HFFc6 (cell line): ENCODE results near the gene LPAR6. TPM values are rescaled to one million over a fixed set of nuclear protein-coding genes. Genes with fewer than 3 reads are reported as not detected.

Experiments
- DNase-seq: peaks from one replicate; pipeline ENCODE4 v3.0.0-alpha.2; 2018
- H3K27ac Mint-ChIP-seq: 2 replicates; pipeline ENCODE4 v1.8.0; 2020; ENCODE audit warnings: mild to moderate bottlenecking, mixed read lengths
- H3K27me3 Mint-ChIP-seq: 2 replicates; pipeline ENCODE4 v1.8.0; 2021; ENCODE audit warnings: mild to moderate bottlenecking, moderate library complexity, mixed read lengths; ENCODE audit not compliant: insufficient read depth
- H3K36me3 Mint-ChIP-seq: 2 replicates; pipeline ENCODE4 v1.8.0; 2021; ENCODE audit warnings: low read depth, mixed read lengths
- H3K4me1 Mint-ChIP-seq: 2 replicates; pipeline ENCODE4 v1.8.0; 2020; ENCODE audit warnings: low read depth, mixed read lengths
- H3K4me3 Mint-ChIP-seq: 2 replicates; pipeline ENCODE4 v1.8.0; 2020; ENCODE audit warnings: mild to moderate bottlenecking, moderate library complexity, mixed read lengths
- H3K9me3 Mint-ChIP-seq: 2 replicates; pipeline ENCODE4 v1.8.0; 2020; ENCODE audit warnings: mild to moderate bottlenecking, mixed read lengths
- total RNA-seq, 6 experiments: library from RNA; stranded (reverse); fragmentation: NEBNext Ultra II Directional; extraction: Animal tissue kit (Norgen Biotek cat#: 25700); gene quantifications; 2 replicates in 1 of 6; 3 replicates in 5 of 6; pipeline ENCODE4 v1.2.3, GENCODE V29; 2021
- TF ChIP-seq, protein P1 (sequence below): fragments of 200-600 bp; sonication (generic); IDR thresholded peaks from 2 replicates; pipeline ENCODE4 v1.5.0; 2021; ENCODE audit warnings: antibody characterized with exemption, mild to moderate bottlenecking

Gene LPAR6
- total RNA-seq, 6 experiments from 2014 or later = 4.8 to 6.7 (median 5.7) TPM

DNA sequence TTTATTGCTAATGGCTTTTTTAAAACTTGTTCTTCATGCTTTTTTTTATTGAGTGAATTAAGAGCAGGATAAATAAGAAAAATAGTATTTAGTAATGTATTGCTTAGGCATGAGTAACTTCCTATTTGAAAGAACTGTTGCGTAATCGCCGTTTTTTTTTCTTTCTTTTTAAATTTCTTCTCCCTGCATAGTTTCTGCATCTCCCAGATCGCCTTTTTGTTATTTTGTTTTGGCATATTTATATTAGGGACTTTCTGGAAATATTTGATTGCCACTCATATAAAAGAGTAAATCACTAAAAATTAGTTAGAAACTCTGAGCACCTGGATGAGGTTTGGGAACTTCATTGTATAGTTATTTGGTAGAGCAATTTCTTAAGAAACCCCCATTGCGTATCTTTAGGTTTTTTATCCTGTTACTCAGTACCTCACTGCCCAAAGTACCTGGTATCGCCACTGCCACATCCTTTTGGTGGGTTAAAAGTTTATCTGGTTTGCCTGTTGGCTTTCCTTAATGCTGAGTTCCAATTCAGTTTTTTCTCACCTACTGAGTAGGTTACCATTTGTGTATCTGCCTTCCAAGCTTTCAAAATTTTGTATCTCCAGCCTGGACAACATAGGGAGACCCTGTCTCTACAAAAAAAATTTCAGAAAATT is 36.2 kb upstream of the LPAR6 start:
- peaks cover 46% of the 10 kb centered on the region for H3K36me3 Mint-ChIP-seq
- H3K27ac Mint-ChIP-seq = peak overlapping the region; percentile 65
- TF ChIP-seq, protein P1, sequence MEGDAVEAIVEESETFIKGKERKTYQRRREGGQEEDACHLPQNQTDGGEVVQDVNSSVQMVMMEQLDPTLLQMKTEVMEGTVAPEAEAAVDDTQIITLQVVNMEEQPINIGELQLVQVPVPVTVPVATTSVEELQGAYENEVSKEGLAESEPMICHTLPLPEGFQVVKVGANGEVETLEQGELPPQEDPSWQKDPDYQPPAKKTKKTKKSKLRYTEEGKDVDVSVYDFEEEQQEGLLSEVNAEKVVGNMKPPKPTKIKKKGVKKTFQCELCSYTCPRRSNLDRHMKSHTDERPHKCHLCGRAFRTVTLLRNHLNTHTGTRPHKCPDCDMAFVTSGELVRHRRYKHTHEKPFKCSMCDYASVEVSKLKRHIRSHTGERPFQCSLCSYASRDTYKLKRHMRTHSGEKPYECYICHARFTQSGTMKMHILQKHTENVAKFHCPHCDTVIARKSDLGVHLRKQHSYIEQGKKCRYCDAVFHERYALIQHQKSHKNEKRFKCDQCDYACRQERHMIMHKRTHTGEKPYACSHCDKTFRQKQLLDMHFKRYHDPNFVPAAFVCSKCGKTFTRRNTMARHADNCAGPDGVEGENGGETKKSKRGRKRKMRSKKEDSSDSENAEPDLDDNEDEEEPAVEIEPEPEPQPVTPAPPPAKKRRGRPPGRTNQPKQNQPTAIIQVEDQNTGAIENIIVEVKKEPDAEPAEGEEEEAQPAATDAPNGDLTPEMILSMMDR = no peak
- peaks cover 57% of the 10 kb centered on the region for H3K4me1 Mint-ChIP-seq
- no peaks in the 10 kb centered on the region for H3K27me3 Mint-ChIP-seq
- peak; percentile 50 for DNase-seq
- peak overlapping the region; percentile 78 for H3K4me3 Mint-ChIP-seq
- peaks cover 31% of the 10 kb centered on the region for H3K9me3 Mint-ChIP-seq

DNA sequence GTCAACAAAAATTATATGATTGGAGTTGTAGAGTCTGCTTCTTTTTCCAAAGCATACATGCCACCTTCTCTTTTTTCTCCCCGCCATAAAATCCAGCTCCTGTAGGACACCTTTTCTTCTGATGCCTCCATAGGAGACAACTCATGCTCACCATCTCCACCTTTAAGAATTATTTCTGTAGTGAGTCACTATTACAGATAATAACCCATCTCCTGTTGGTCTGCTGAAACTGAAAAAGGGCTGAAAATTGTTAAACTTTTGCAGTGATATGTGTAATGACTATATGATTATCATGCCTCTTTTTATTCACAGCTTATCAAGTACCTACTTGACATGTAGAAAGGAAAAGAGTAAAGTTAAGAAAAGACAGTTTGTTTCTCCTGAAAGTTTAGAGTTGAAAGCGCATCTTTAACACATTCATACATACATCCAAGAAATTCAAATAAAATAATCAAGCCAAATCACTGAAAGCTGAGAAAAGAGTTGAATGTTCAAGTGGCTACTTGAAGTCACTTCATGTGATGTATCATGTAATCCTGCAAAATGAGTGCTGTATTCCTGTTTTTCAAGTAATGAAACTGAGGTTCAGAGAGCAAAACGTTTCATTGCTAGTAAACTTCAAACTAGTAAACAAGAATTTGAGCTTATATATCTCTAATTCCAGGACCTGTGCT is 35.5 kb upstream of the LPAR6 start:
- no peak for DNase-seq
- H3K27me3 Mint-ChIP-seq = no peaks in the 10 kb centered on the region
- peak overlapping the region; percentile 78 for H3K4me3 Mint-ChIP-seq
- peak overlapping the region; percentile 65 for H3K27ac Mint-ChIP-seq
- H3K4me1 Mint-ChIP-seq = peaks cover 53% of the 10 kb centered on the region
- H3K9me3 Mint-ChIP-seq = peaks cover 29% of the 10 kb centered on the region
- TF ChIP-seq, protein P1 = no peak
- H3K36me3 Mint-ChIP-seq = peaks cover 42% of the 10 kb centered on the region

DNA sequence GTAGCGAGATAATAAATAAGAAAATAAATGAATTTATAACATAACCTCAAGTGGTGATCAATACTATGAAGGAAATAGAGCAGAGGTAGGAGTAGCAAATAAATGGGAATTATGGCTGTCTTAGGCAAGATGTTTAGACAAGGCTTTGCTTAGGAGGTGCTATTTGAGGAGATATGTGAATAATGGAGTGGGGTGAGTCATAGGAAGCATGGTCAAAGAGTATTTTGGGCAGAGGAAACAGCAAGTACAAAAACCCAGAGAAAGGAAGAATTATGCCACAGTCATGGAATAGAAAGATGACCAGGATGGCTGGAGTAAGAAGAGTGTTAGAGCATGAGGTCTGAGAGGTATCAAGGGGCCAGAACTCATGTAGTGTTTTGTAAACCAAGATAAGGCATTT is 33.6 kb upstream of the LPAR6 start:
- H3K4me3 Mint-ChIP-seq = no peak overlapping the region

DNA sequence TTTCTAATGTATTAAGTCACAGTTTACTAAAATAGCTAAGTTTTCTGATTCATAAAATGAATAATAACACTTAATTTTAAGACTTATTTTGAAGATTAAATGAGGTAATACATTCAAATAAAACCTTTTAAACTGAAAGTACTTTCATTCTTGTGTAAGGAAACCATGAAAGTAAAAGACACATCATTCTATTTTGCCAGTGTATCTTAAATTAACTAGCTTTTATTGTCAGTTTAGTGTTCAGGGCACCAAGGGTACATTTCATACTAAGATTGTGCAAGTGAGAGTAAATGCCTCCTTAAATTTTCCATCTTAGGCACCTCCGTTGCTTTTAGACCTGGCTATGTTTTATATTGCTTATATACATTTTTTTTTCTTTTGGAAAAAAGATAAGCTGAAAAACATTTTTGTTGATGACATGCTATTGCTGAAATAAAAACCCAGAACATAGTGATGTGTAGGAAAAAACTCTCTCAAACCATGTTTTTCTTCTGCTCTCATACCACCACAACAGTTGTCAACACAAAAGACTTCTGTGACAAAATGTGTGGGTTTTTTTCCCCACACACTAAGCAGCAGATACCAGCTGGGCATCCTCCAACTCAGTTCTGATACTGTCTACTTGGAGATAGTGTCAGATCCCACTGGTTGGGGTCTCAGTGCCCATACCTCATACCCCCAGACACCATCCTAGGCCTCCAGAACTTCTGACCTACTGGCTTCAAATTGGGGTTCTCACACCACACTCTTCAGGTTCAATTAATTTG is 30.7 kb upstream of the LPAR6 start:
- Mint-ChIP-seq H3K36me3 (peaks cover 12% of the 10 kb centered on the region), H3K9me3 (no peaks in the 10 kb centered on the region), H3K27me3 (no peaks in the 10 kb centered on the region), H3K4me1 (peaks cover 8% of the 10 kb centered on the region), H3K27ac (no peak overlapping the region), H3K4me3 (no peak overlapping the region)
- DNase-seq = no peak
- TF ChIP-seq, protein P1 = no peak

More for the DNA sequence above, 33.6 kb upstream of the LPAR6 start:
- TF ChIP-seq, protein P1 = no peak
- Mint-ChIP-seq H3K27ac (no peak overlapping the region), H3K27me3 (no peaks in the 10 kb centered on the region), H3K9me3 (peaks cover 11% of the 10 kb centered on the region), H3K4me1 (peaks cover 36% of the 10 kb centered on the region), H3K36me3 (peaks cover 22% of the 10 kb centered on the region)
- DNase-seq = peak; percentile 58

DNA sequence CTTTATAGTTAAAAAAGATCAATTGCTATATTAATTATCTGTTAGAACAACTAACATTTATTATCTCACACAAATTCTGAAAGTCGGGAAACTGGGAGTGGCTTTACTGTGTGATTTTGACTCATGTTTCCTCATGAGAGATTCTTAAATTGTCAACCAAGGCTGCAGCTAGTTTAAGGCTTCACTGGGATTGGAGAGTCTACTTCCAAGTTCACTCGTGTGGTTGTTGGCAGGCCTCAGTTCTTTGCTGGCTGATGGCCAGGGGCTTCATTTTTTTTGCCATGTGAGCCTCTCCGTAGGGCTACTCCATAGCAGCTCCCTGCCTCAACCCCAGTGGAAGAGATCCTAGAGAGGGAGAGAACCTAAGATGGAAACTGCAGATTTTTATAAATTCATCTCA is 24.5 kb upstream of the LPAR6 start:
- TF ChIP-seq, protein P1 = no peak
- Mint-ChIP-seq H3K27ac (no peak overlapping the region), H3K4me3 (no peak overlapping the region), H3K27me3 (no peaks in the 10 kb centered on the region; the same call in 1 of the 2 replicates), H3K9me3 (no peaks in the 10 kb centered on the region), H3K36me3 (peaks cover 18% of the 10 kb centered on the region), H3K4me1 (peaks cover 6% of the 10 kb centered on the region)
- no peak for DNase-seq
